Measurements from ENCODE around the gene MGAT3. TPM values are rescaled to one million over a fixed set of nuclear protein-coding genes. Genes with fewer than 3 reads are reported as not detected.

The MGAT3 gene
- total and polyA plus RNA-seq, 2 of the 8 experiments (the other 6 are each of a cell fraction or from before 2014, with no cell fraction given), result 4.3 to 9.2 TPM

GRCh38 chr22:39467390-39467895 lies 10.6 kb downstream of the MGAT3 start:
- H3K27me3 ChIP-seq (replicated peaks in 1 of 4; ENCODE audit: control insufficient read depth in 3 of 4, extremely low read depth in 1 of 4, insufficient read depth in 3 of 4, low read length in 3 of 4), result no peaks in the 10 kb centered on the region
- no peak overlapping the region for H2BK20ac ChIP-seq (ENCODE audit: low read length)
- no peak overlapping the region for H4K5ac ChIP-seq (ENCODE audit: insufficient read length, low read depth, low read length)
- H2BK5ac ChIP-seq (ENCODE audit: low read depth, low read length), result no peak overlapping the region
- 92% methylated on average over 15 of the region's 17 CpGs; no CpG with 5 or more reads in 1 of the 2 experiments for WGBS, 2 experiments (ENCODE audit: extremely low coverage in 1 of 2, insufficient coverage in 1 of 2, insufficient read length in 1 of 2, insufficient replicate concordance in 2 of 2, low coverage in 1 of 2, low lambda C conversion rate in 2 of 2, missing lambda C conversion rate in 1 of 2)
- ChIA-PET POLR2A (ENCODE audit: partially characterized antibody) (interaction anchor here (0.8 to 3.1 kb wide), 7 partner anchors 14 to 156 kb away, joined by 3 to 8 read pairs (median 5); partner anchors contain the start of genes ATF4 and RPL3), CTCF (ENCODE audit: partially characterized antibody) (interaction anchor here (1.5 to 6.0 kb wide), 5 partner anchors 14 to 28 kb away, joined by 5 to 60 read pairs (median 11); no protein-coding TSS in a partner anchor)
- no peak overlapping the region for H3K9ac ChIP-seq (replicated peaks in 1 of 4; ENCODE audit: extremely low read depth in 1 of 4, low read depth in 3 of 4, low read length in 3 of 4)
- H3K4ac ChIP-seq (replicated peaks; ENCODE audit: insufficient read length, low read depth, low read length), result no peak overlapping the region
- no peak overlapping the region for H3K56ac ChIP-seq (replicated peaks; ENCODE audit: insufficient read length, low read depth, low read length)
- H3K4me1 ChIP-seq (replicated peaks in 1 of 4; ENCODE audit: control insufficient read depth in 3 of 4, insufficient read depth in 4 of 4, low read length in 3 of 4), result peaks cover 9 to 32% (median 25%) of the 10 kb centered on the region in 4 experiments
- H3K4me3 ChIP-seq (ENCODE audit: extremely low read depth in 1 of 4, insufficient read depth in 2 of 4, low read depth in 3 of 4, low read length in 4 of 4), result no peak overlapping the region
- H2BK12ac ChIP-seq (ENCODE audit: low read depth, low read length), result no peak overlapping the region
- no peaks in the 10 kb centered on the region; the same call in none of the 2 replicates for H3K79me1 ChIP-seq (ENCODE audit: low read depth, low read length)
- H2BK15ac ChIP-seq (ENCODE audit: low read length), result no peak overlapping the region
- no peak overlapping the region for H4K8ac ChIP-seq (ENCODE audit: extremely low read depth, insufficient read depth, low read length)
- no peak overlapping the region for H3K27ac ChIP-seq (ENCODE audit: low read depth, low read length)
- no peak overlapping the region for H2AFZ ChIP-seq (ENCODE audit: low read length)
- H3K9me3 ChIP-seq (ENCODE audit: insufficient read depth in 2 of 2, low read depth in 1 of 2, low read length in 1 of 2), result no peaks in the 10 kb centered on the region
- H3K14ac ChIP-seq (ENCODE audit: insufficient read length), result no peak overlapping the region
- no peak overlapping the region for H3K23ac ChIP-seq (ENCODE audit: insufficient read length)
- TF ChIP-seq SP4 (IDR thresholded peaks at IDR 0.05; ENCODE audit: low read length) (no peak), BRCA1 (IDR thresholded peaks at IDR 0.05; ENCODE audit: low read depth, low read length) (no peak)
- no peaks in the 10 kb centered on the region for H3K79me2 ChIP-seq (ENCODE audit: control insufficient read depth in 1 of 2, insufficient read depth in 2 of 2, low read length in 2 of 2)
- no peak overlapping the region for H3K18ac ChIP-seq (ENCODE audit: extremely low read depth, low read length)
- H3K4me2 ChIP-seq (ENCODE audit: insufficient read depth in 1 of 2, low read depth in 2 of 2, low read length in 2 of 2), result no peak overlapping the region
- no peak overlapping the region for H2AK5ac ChIP-seq (ENCODE audit: low read depth, low read length)
- no peaks in the 10 kb centered on the region for H3K36me3 ChIP-seq (ENCODE audit: control insufficient read depth in 2 of 4, insufficient read depth in 4 of 4, low read length in 3 of 4)
- DNase-seq (ENCODE audit: low read depth in 1 of 2, low spot score in 2 of 2) (no peak), FAIRE-seq (no peak)
- peaks cover 0 to 4% of the 10 kb centered on the region in 2 experiments for H4K20me1 ChIP-seq (replicated peaks in 1 of 2; ENCODE audit: control insufficient read depth in 1 of 2, insufficient read depth in 2 of 2, low read length in 2 of 2)
- H2BK120ac ChIP-seq (replicated peaks; ENCODE audit: low read depth, low read length), result no peak overlapping the region
- H3K23me2 ChIP-seq (ENCODE audit: low read depth, low read length), result no peaks in the 10 kb centered on the region
- H4K91ac ChIP-seq (replicated peaks; ENCODE audit: insufficient read length, low read length), result no peak overlapping the region

All from H1 (cell line).